Central memory CD8-positive, alpha-beta T cell (primary cell): ENCODE measurements around the gene SPHK2.
"Not testable (repeated sequence)": the region's sequence is repeated elsewhere in the genome, so short reads cannot be mapped to it uniquely, and the experiment has no call there.

Experiments
- ATAC-seq: fragments of 150-1000 bp; cut with Tn5 transposase; replicated peaks from 2 replicates; pipeline ENCODE4 v1.10.0; 2022; ENCODE audit warnings: mild to moderate bottlenecking, moderate FRiP score, moderate number of reproducible peaks; ENCODE audit not compliant: poor library complexity, severe bottlenecking; ENCODE audit errors: extremely low read depth
- DNase-seq, 2 donors: peaks; one replicate each; pipeline ENCODE4 v3.0.0; 2021; ENCODE audit warnings: low spot score in 2 of 2
- H3K27ac Mint-ChIP-seq: one replicate; pipeline ENCODE4 v1.8.0; 2022; ENCODE audit warnings: low read depth, mild to moderate bottlenecking, moderate library complexity, mixed read lengths
- H3K27me3 Mint-ChIP-seq: one replicate; pipeline ENCODE4 v1.8.0; 2022; ENCODE audit warnings: mixed read lengths
- H3K36me3 Mint-ChIP-seq: one replicate; pipeline ENCODE4 v1.8.0; 2022; ENCODE audit warnings: mild to moderate bottlenecking, moderate library complexity, mixed read lengths; ENCODE audit not compliant: insufficient read depth
- H3K4me1 Mint-ChIP-seq: one replicate; pipeline ENCODE4 v1.8.0; 2022; ENCODE audit warnings: mixed read lengths
- H3K4me3 Mint-ChIP-seq: one replicate; pipeline ENCODE4 v1.8.0; 2022; ENCODE audit warnings: mild to moderate bottlenecking, moderate library complexity, mixed read lengths
- H3K9me3 Mint-ChIP-seq: one replicate; pipeline ENCODE4 v1.8.0; 2022; ENCODE audit warnings: mixed read lengths

SPHK2 gene

GRCh38 chr19:48630296-48631063 lies 11.2 kb downstream of the SPHK2 start:
- ATAC-seq (no peak), DNase-seq (no peak)
- peaks cover 25% of the 10 kb centered on the region for H3K4me1 Mint-ChIP-seq
- H3K36me3 Mint-ChIP-seq: peaks cover 30% of the 10 kb centered on the region
- H3K9me3 Mint-ChIP-seq: no peaks in the 10 kb centered on the region
- H3K27ac Mint-ChIP-seq: no peak overlapping the region
- H3K4me3 Mint-ChIP-seq: no peak overlapping the region
- no peaks in the 10 kb centered on the region for H3K27me3 Mint-ChIP-seq

- no peak for DNase-seq
- no peaks in the 10 kb centered on the region for H3K27me3 Mint-ChIP-seq
- no peak overlapping the region for H3K4me3 Mint-ChIP-seq
- peaks cover 34% of the 10 kb centered on the region for H3K36me3 Mint-ChIP-seq
- peaks cover 24% of the 10 kb centered on the region for H3K4me1 Mint-ChIP-seq
- H3K27ac Mint-ChIP-seq: no peak overlapping the region
- no peaks in the 10 kb centered on the region for H3K9me3 Mint-ChIP-seq
- no peak for ATAC-seq
Measured at GRCh38 chr19:48631225-48631624, 11.9 kb downstream of the SPHK2 start.

- Mint-ChIP-seq H3K4me1 (peaks cover 25% of the 10 kb centered on the region), H3K36me3 (peaks cover 29% of the 10 kb centered on the region)
- not testable (repeated sequence) for H3K9me3 Mint-ChIP-seq, H3K27ac Mint-ChIP-seq, H3K27me3 Mint-ChIP-seq, H3K4me3 Mint-ChIP-seq, ATAC-seq, DNase-seq
Measured at GRCh38 chr19:48632286-48632685, 13.0 kb downstream of the SPHK2 start.

GRCh38 chr19:48632692-48633147 lies 13.4 kb downstream of the SPHK2 start:
- H3K27ac Mint-ChIP-seq: no peak overlapping the region
- ATAC-seq (no peak), DNase-seq (no peak)
- H3K4me3 Mint-ChIP-seq: no peak overlapping the region
- no peaks in the 10 kb centered on the region for H3K27me3 Mint-ChIP-seq
- no peaks in the 10 kb centered on the region for H3K9me3 Mint-ChIP-seq
- peaks cover 32% of the 10 kb centered on the region for H3K36me3 Mint-ChIP-seq
- H3K4me1 Mint-ChIP-seq: peaks cover 28% of the 10 kb centered on the region

GRCh38 chr19:48633148-48634035 lies 14.1 kb downstream of the SPHK2 start:
- peak overlapping the region; percentile 85 for H3K4me3 Mint-ChIP-seq
- peaks cover 37% of the 10 kb centered on the region for H3K36me3 Mint-ChIP-seq
- peaks cover 35% of the 10 kb centered on the region for H3K4me1 Mint-ChIP-seq
- ATAC-seq: no peak
- H3K27ac Mint-ChIP-seq: peak overlapping the region; percentile 79
- no peaks in the 10 kb centered on the region for H3K9me3 Mint-ChIP-seq
- no peaks in the 10 kb centered on the region for H3K27me3 Mint-ChIP-seq
- DNase-seq: no peak

GRCh38 chr19:48634036-48634342 lies 14.7 kb downstream of the SPHK2 start:
- Mint-ChIP-seq H3K4me1 (peaks cover 35% of the 10 kb centered on the region), H3K4me3 (peak overlapping the region; percentile 85), H3K9me3 (no peaks in the 10 kb centered on the region), H3K27ac (peak overlapping the region; percentile 79), H3K27me3 (no peaks in the 10 kb centered on the region), H3K36me3 (peaks cover 42% of the 10 kb centered on the region)
- ATAC-seq (no peak), DNase-seq (no peak)

GRCh38 chr19:48634424-48635262 lies 15.3 kb downstream of the SPHK2 start:
- peaks cover 41% of the 10 kb centered on the region for H3K36me3 Mint-ChIP-seq
- DNase-seq (peak; percentile 70 to 76), ATAC-seq (no peak)
- H3K4me3 Mint-ChIP-seq: peak overlapping the region; percentile 85
- no peaks in the 10 kb centered on the region for H3K27me3 Mint-ChIP-seq
- peaks cover 39% of the 10 kb centered on the region for H3K4me1 Mint-ChIP-seq
- no peaks in the 10 kb centered on the region for H3K9me3 Mint-ChIP-seq
- peak overlapping the region; percentile 79 for H3K27ac Mint-ChIP-seq

- ATAC-seq: no peak
- Mint-ChIP-seq H3K4me1 (peaks cover 45% of the 10 kb centered on the region), H3K27me3 (no peaks in the 10 kb centered on the region), H3K27ac (peak overlapping the region; percentile 79), H3K9me3 (no peaks in the 10 kb centered on the region), H3K4me3 (peak overlapping the region; percentile 85), H3K36me3 (peaks cover 40% of the 10 kb centered on the region)
- peak; percentile 39 to 47 for DNase-seq
Measured at GRCh38 chr19:48635263-48635965, 16.1 kb downstream of the SPHK2 start.

- ATAC-seq: no peak
- DNase-seq: no peak
- no peaks in the 10 kb centered on the region for H3K9me3 Mint-ChIP-seq
- peak overlapping the region; percentile 79 for H3K27ac Mint-ChIP-seq
- H3K27me3 Mint-ChIP-seq: no peaks in the 10 kb centered on the region
- H3K4me3 Mint-ChIP-seq: peak overlapping the region; percentile 85
- peaks cover 45% of the 10 kb centered on the region for H3K4me1 Mint-ChIP-seq
- H3K36me3 Mint-ChIP-seq: peaks cover 38% of the 10 kb centered on the region
Measured at GRCh38 chr19:48635966-48636858, 16.9 kb downstream of the SPHK2 start.

GRCh38 chr19:48636859-48637448 lies 17.6 kb downstream of the SPHK2 start, which contains the start of gene DBP:
DBP (minus strand) TSS chr19:48637379; CDS start chr19:48636994, 385 bp downstream.
- H3K27me3 Mint-ChIP-seq: no peaks in the 10 kb centered on the region
- DNase-seq (no peak), ATAC-seq (no peak)
- H3K27ac Mint-ChIP-seq: peak within 1 kb of the TSS; percentile 97
- peak within 1 kb of the TSS; percentile 85 for H3K4me3 Mint-ChIP-seq
- peaks cover 32% of the 10 kb centered on the region for H3K36me3 Mint-ChIP-seq
- H3K9me3 Mint-ChIP-seq: no peaks in the 10 kb centered on the region
- peaks cover 45% of the 10 kb centered on the region for H3K4me1 Mint-ChIP-seq

GRCh38 chr19:48637449-48637947 lies 18.2 kb downstream of the SPHK2 start:
- peak overlapping the region; percentile 85 for H3K4me3 Mint-ChIP-seq
- peaks cover 27% of the 10 kb centered on the region for H3K36me3 Mint-ChIP-seq
- DNase-seq: peak; percentile 97 to 100
- ATAC-seq: peak; percentile 79
- H3K9me3 Mint-ChIP-seq: no peaks in the 10 kb centered on the region
- peaks cover 45% of the 10 kb centered on the region for H3K4me1 Mint-ChIP-seq
- H3K27me3 Mint-ChIP-seq: no peaks in the 10 kb centered on the region
- peak overlapping the region; percentile 97 for H3K27ac Mint-ChIP-seq
